ENCODE measurements around the gene CARD11. TPM values are rescaled to one million over a fixed set of nuclear protein-coding genes. Genes with fewer than 3 reads are reported as not detected.

Gene CARD11
- total RNA-seq, 1 donor from 2014 or later = 11.0 TPM

- DNase-seq (ENCODE audit: low spot score, unreplicated experiment) = no peak
- Mint-ChIP-seq H3K36me3 (ENCODE audit: insufficient read depth) (no peaks in the 10 kb centered on the region), H3K4me3 (ENCODE audit: low read depth) (peak overlapping the region; percentile 14)
Measured at GRCh38 chr7:2858621-2859020, 185.0 kb downstream of the CARD11 start.

GRCh38 chr7:2856388-2857169 is 187.1 kb downstream of the CARD11 start:
- TF ChIP-seq CTCF (IDR thresholded peaks at IDR 0.05; ENCODE audit: unreplicated experiment) = no peak
- Mint-ChIP-seq H3K27ac (peak overlapping the region; percentile 90), H3K4me3 (ENCODE audit: low read depth) (no peak overlapping the region), H3K4me1 (ENCODE audit: low read depth) (peaks cover 21% of the 10 kb centered on the region), H3K27me3 (no peaks in the 10 kb centered on the region), H3K9me3 (ENCODE audit: low read depth) (no peaks in the 10 kb centered on the region), H3K36me3 (ENCODE audit: insufficient read depth) (no peaks in the 10 kb centered on the region)
- DNase-seq (ENCODE audit: low spot score, unreplicated experiment) = no peak

More at GRCh38 chr7:2858621-2859020, 185.0 kb downstream of the CARD11 start:
- Mint-ChIP-seq H3K27me3 (no peaks in the 10 kb centered on the region), H3K4me1 (ENCODE audit: low read depth) (peaks cover 24% of the 10 kb centered on the region), H3K9me3 (ENCODE audit: low read depth) (no peaks in the 10 kb centered on the region), H3K27ac (peak overlapping the region; percentile 37)
- TF ChIP-seq CTCF (IDR thresholded peaks at IDR 0.05; ENCODE audit: unreplicated experiment) = no peak

Other genes starting within 250 kb of the CARD11 start
- 65.4 and 68.6 TPM in 2 replicates for gene GNA12, start 199.6 kb downstream of the CARD11 start, total RNA-seq

Data from progenitor cell of endocrine pancreas (in vitro differentiated cells).